Naive thymus-derived CD4-positive, alpha-beta T cell (primary cell): ENCODE results near the gene CLEC12A. TPM values are rescaled to one million over a fixed set of nuclear protein-coding genes. Genes with fewer than 3 reads are reported as not detected.
"Not testable (repeated sequence)": the region's sequence is repeated elsewhere in the genome, so short reads cannot be mapped to it uniquely, and the experiment has no call there.

Experiments used
- ATAC-seq: fragments of 150-1000 bp; cut with Tn5 transposase; 2 replicates; pipeline ENCODE4 v1.10.0; 2021; ENCODE audit warnings: mild to moderate bottlenecking, moderate library complexity
- CTCF ChIA-PET: fragments of 350-600 bp; sonication (Branson Sonifier 250); formaldehyde crosslinking; loops from one replicate; lab custom pipeline; 2021; ENCODE audit warnings: antibody characterized with exemption; lab: Charles Lee
- POLR2A ChIA-PET: fragments of 350-600 bp; sonication (Branson Sonifier 250); formaldehyde crosslinking; loops from one replicate; lab custom pipeline; 2021; ENCODE audit warnings: antibody characterized with exemption, inconsistent platforms; lab: Charles Lee
- DNase-seq, 9 donors: peaks; one replicate each; pipeline versions ENCODE4 v3.0.0 to v3.0.0-alpha.2; 2020 to 2022; ENCODE audit warnings: mixed read lengths in 1 of 9
- H3K27ac ChIP-seq: one replicate; pipeline ENCODE4 v1.7.0; 2013; ENCODE audit warnings: mild to moderate bottlenecking, low read depth, low read length, moderate library complexity
- H3K27me3 ChIP-seq, 2 donors: one replicate each; pipeline ENCODE4 v1.7.0; 2013; ENCODE audit warnings: low read length in 2 of 2, mild to moderate bottlenecking in 2 of 2, moderate library complexity in 2 of 2; ENCODE audit not compliant: control insufficient read depth in 2 of 2, insufficient read depth in 2 of 2
- H3K36me3 ChIP-seq, 3 experiments: 1 replicate in 2 of 3; 2 replicates in 1 of 3; pipeline ENCODE4 v1.7.0; 2013; ENCODE audit warnings: low read length in 3 of 3, mild to moderate bottlenecking in 3 of 3, moderate library complexity in 1 of 3; ENCODE audit not compliant: insufficient read depth in 3 of 3, control insufficient read depth in 2 of 3
- H3K4me1 ChIP-seq, 2 donors: one replicate each; pipeline ENCODE4 v1.7.0; 2013; ENCODE audit warnings: low read length in 2 of 2, mild to moderate bottlenecking in 2 of 2, moderate library complexity in 1 of 2; ENCODE audit not compliant: control insufficient read depth in 2 of 2, insufficient read depth in 2 of 2
- H3K4me3 ChIP-seq: 2 replicates; pipeline ENCODE4 v1.7.0; 2013; ENCODE audit warnings: mild to moderate bottlenecking, low read length
- H3K9me3 ChIP-seq, 3 experiments: 1 replicate in 2 of 3; 2 replicates in 1 of 3; pipeline ENCODE4 v1.7.0; 2013; ENCODE audit warnings: low read length in 3 of 3; ENCODE audit not compliant: control insufficient read depth in 2 of 3
- H3K27ac Mint-ChIP-seq, 9 donors: one replicate each; pipeline ENCODE4 v1.8.0; 2020 to 2022; ENCODE audit warnings: mixed read lengths in 9 of 9, mild to moderate bottlenecking in 8 of 9, moderate library complexity in 5 of 9, inconsistent platforms in 2 of 9
- H3K27me3 Mint-ChIP-seq, 5 donors: one replicate each; pipeline ENCODE4 v1.8.0; 2021 to 2022; ENCODE audit warnings: mixed read lengths in 5 of 5, mild to moderate bottlenecking in 1 of 5
- H3K36me3 Mint-ChIP-seq, 5 donors: one replicate each; pipeline ENCODE4 v1.8.0; 2020 to 2022; ENCODE audit warnings: mixed read lengths in 5 of 5, mild to moderate bottlenecking in 3 of 5, inconsistent platforms in 1 of 5
- H3K4me1 Mint-ChIP-seq, 7 donors: one replicate each; pipeline ENCODE4 v1.8.0; 2020 to 2022; ENCODE audit warnings: mixed read lengths in 7 of 7, mild to moderate bottlenecking in 3 of 7, inconsistent platforms in 1 of 7
- H3K4me3 Mint-ChIP-seq, 10 donors: one replicate each; pipeline ENCODE4 v1.8.0; 2020 to 2022; ENCODE audit warnings: mild to moderate bottlenecking in 10 of 10, mixed read lengths in 10 of 10, moderate library complexity in 6 of 10, inconsistent platforms in 2 of 10
- H3K9me3 Mint-ChIP-seq, 11 donors: one replicate each; pipeline ENCODE4 v1.8.0; 2020 to 2022; ENCODE audit warnings: mixed read lengths in 11 of 11, mild to moderate bottlenecking in 4 of 11, inconsistent platforms in 1 of 11, moderate library complexity in 1 of 11
- intact Hi-C, 2 donors: fragments of 100-400 bp; cut with micrococcal nuclease; formaldehyde crosslinking; loops; one replicate each; pipeline ENCODE4 v1.15.1; 2023
- polyA plus RNA-seq, 2 donors: library from polyadenylated mRNA; unstranded; fragments of 300-500 nt; fragmentation: Illumina TruSeq; gene quantifications; one replicate each; pipeline ENCODE4 v1.2.3, GENCODE V29; 2021
- total RNA-seq, 6 experiments: library from RNA in 5 of 6; stranded (reverse) in 5 of 6; gene quantifications; 1 replicate in 5 of 6; 2 replicates in 1 of 6; pipeline ENCODE4 v1.2.3 and lab custom pipeline; 2021 to 2026

Gene CLEC12A
- total and polyA plus RNA-seq, 7 experiments from 2014 or later = 0.31 to 47.8 (median 3.7) TPM; not detected in 3

GRCh38 chr12:9973949-9974348 is 2.7 kb downstream of the CLEC12A start:
- Histone ChIP-seq H3K27ac (no peak overlapping the region), H3K36me3 (no peaks in the 10 kb centered on the region), H3K4me3 (no peak overlapping the region), H3K4me1 (no peaks in the 10 kb centered on the region), H3K9me3 (no peaks in the 10 kb centered on the region), H3K27me3 (no peaks in the 10 kb centered on the region)
- DNase-seq (no peak), ATAC-seq (no peak)
- no peak overlapping the region for H3K27ac Mint-ChIP-seq
- peaks cover 0 to 46% (median 0%) of the 10 kb centered on the region in 5 donors for H3K27me3 Mint-ChIP-seq
- POLR2A ChIA-PET = no interaction called here
- peaks cover 0 to 2% (median 0%) of the 10 kb centered on the region in 7 donors for H3K4me1 Mint-ChIP-seq
- H3K9me3 Mint-ChIP-seq = peaks cover 2 to 25% (median 10%) of the 10 kb centered on the region in 11 donors
- intact Hi-C loops = no loop called here
- H3K36me3 Mint-ChIP-seq = peaks cover 6 to 12% (median 8%) of the 10 kb centered on the region in 5 donors
- H3K4me3 Mint-ChIP-seq = no peak overlapping the region
- CTCF ChIA-PET = no interaction called here

GRCh38 chr12:9974731-9975130 is 3.5 kb downstream of the CLEC12A start:
- ATAC-seq, H3K4me3 ChIP-seq, intact Hi-C loops, H3K4me3 Mint-ChIP-seq, H3K9me3 ChIP-seq, POLR2A ChIA-PET, H3K4me1 Mint-ChIP-seq, H3K27ac ChIP-seq, CTCF ChIA-PET, DNase-seq, H3K36me3 ChIP-seq, H3K4me1 ChIP-seq, H3K27me3 ChIP-seq, H3K27ac Mint-ChIP-seq: not testable (repeated sequence)
- H3K9me3 Mint-ChIP-seq = peaks cover 2 to 25% (median 10%) of the 10 kb centered on the region in 11 donors
- H3K27me3 Mint-ChIP-seq = peaks cover 0 to 50% (median 0%) of the 10 kb centered on the region in 5 donors
- H3K36me3 Mint-ChIP-seq = peaks cover 6 to 12% (median 8%) of the 10 kb centered on the region in 5 donors

GRCh38 chr12:9975614-9976013 is 4.4 kb downstream of the CLEC12A start:
- Mint-ChIP-seq H3K4me1 (peaks cover 0 to 2% (median 0%) of the 10 kb centered on the region in 7 donors), H3K27me3 (peaks cover 0 to 58% (median 6%) of the 10 kb centered on the region in 5 donors), H3K9me3 (peaks cover 2 to 25% (median 10%) of the 10 kb centered on the region in 11 donors), H3K27ac (no peak overlapping the region), H3K36me3 (peaks cover 6 to 13% (median 8%) of the 10 kb centered on the region in 5 donors), H3K4me3 (no peak overlapping the region)
- ATAC-seq (no peak), DNase-seq (no peak)
- ChIA-PET POLR2A (no interaction called here), CTCF (no interaction called here)
- Histone ChIP-seq H3K27me3 (no peaks in the 10 kb centered on the region), H3K27ac (no peak overlapping the region), H3K9me3 (no peaks in the 10 kb centered on the region), H3K4me3 (no peak overlapping the region), H3K36me3 (no peaks in the 10 kb centered on the region), H3K4me1 (no peaks in the 10 kb centered on the region)
- intact Hi-C loops = no loop called here

- intact Hi-C loops, H3K9me3 ChIP-seq, H3K27ac ChIP-seq, H3K36me3 ChIP-seq, H3K4me3 ChIP-seq, H3K27ac Mint-ChIP-seq, DNase-seq, H3K27me3 ChIP-seq, ATAC-seq, H3K4me1 ChIP-seq, H3K4me3 Mint-ChIP-seq, H3K4me1 Mint-ChIP-seq: not testable (repeated sequence)
- Mint-ChIP-seq H3K9me3 (peaks cover 2 to 25% (median 10%) of the 10 kb centered on the region in 11 donors), H3K36me3 (peaks cover 6 to 13% (median 8%) of the 10 kb centered on the region in 5 donors), H3K27me3 (peaks cover 0 to 61% (median 6%) of the 10 kb centered on the region in 5 donors)
- CTCF ChIA-PET = interaction anchor here (0.7 kb wide), 1 partner anchor 168 kb away, joined by 3 read pairs; no protein-coding TSS in a partner anchor
- POLR2A ChIA-PET = interaction anchor here (0.6 kb wide), 1 partner anchor 1003 kb away, joined by 5 read pairs; no protein-coding TSS in a partner anchor
Observed at GRCh38 chr12:9976626-9977025, 5.4 kb downstream of the CLEC12A start.

- no peak overlapping the region for H3K4me3 ChIP-seq
- Mint-ChIP-seq H3K4me3 (no peak overlapping the region), H3K27me3 (peaks cover 0 to 61% (median 6%) of the 10 kb centered on the region in 5 donors), H3K9me3 (peaks cover 2 to 25% (median 10%) of the 10 kb centered on the region in 11 donors), H3K4me1 (peaks cover 0 to under 1% (median 0%) of the 10 kb centered on the region in 7 donors), H3K36me3 (peaks cover 6 to 13% (median 8%) of the 10 kb centered on the region in 5 donors), H3K27ac (no peak overlapping the region)
- no peaks in the 10 kb centered on the region for H3K36me3 ChIP-seq
- no peaks in the 10 kb centered on the region for H3K4me1 ChIP-seq
- no peak overlapping the region for H3K27ac ChIP-seq
- no peak for DNase-seq
- H3K27me3 ChIP-seq = no peaks in the 10 kb centered on the region
- ChIA-PET POLR2A (interaction anchor here (0.8 kb wide), 1 partner anchor 10 kb away, joined by 3 read pairs; no protein-coding TSS in a partner anchor), CTCF (interaction anchor here (0.7 kb wide), 2 partner anchors 22 to 762 kb away, joined by 3 to 4 read pairs; no protein-coding TSS in a partner anchor)
- H3K9me3 ChIP-seq = no peaks in the 10 kb centered on the region
- intact Hi-C loops = no loop called here
- ATAC-seq = no peak
Observed at GRCh38 chr12:9977916-9978315, 6.7 kb downstream of the CLEC12A start.

GRCh38 chr12:9980126-9980525 is 8.9 kb downstream of the CLEC12A start:
- no peaks in the 10 kb centered on the region for H3K4me1 ChIP-seq
- peaks cover 3 to 11% (median 7%) of the 10 kb centered on the region in 5 donors for H3K36me3 Mint-ChIP-seq
- H3K9me3 Mint-ChIP-seq = peaks cover 2 to 21% (median 8%) of the 10 kb centered on the region in 11 donors

GRCh38 chr12:9991876-9992275 is 20.7 kb downstream of the CLEC12A start:
- no peaks in the 10 kb centered on the region for H3K27me3 ChIP-seq
- Mint-ChIP-seq H3K4me1 (peaks cover 0 to 5% (median 0%) of the 10 kb centered on the region in 7 donors), H3K9me3 (no peaks in the 10 kb centered on the region), H3K4me3 (no peak overlapping the region), H3K36me3 (no peaks in the 10 kb centered on the region), H3K27ac (no peak overlapping the region), H3K27me3 (peaks cover 0 to 64% (median 17%) of the 10 kb centered on the region in 5 donors)
- ChIA-PET POLR2A (no interaction called here), CTCF (no interaction called here)
- ATAC-seq (no peak), DNase-seq (no peak)
- no peaks in the 10 kb centered on the region for H3K4me1 ChIP-seq
- intact Hi-C loops = no loop called here
- no peaks in the 10 kb centered on the region for H3K9me3 ChIP-seq
- H3K27ac ChIP-seq = no peak overlapping the region
- no peak overlapping the region for H3K4me3 ChIP-seq
- no peaks in the 10 kb centered on the region for H3K36me3 ChIP-seq

More at GRCh38 chr12:9980126-9980525, 8.9 kb downstream of the CLEC12A start:
- H3K9me3 ChIP-seq = no peaks in the 10 kb centered on the region
- H3K27me3 ChIP-seq = no peaks in the 10 kb centered on the region
- intact Hi-C loops = no loop called here
- H3K4me3 Mint-ChIP-seq = no peak overlapping the region
- H3K4me3 ChIP-seq = no peak overlapping the region
- DNase-seq (no peak), ATAC-seq (no peak)
- ChIA-PET CTCF (no interaction called here), POLR2A (no interaction called here)
- no peak overlapping the region for H3K27ac Mint-ChIP-seq
- peaks cover 0 to 51% (median 3%) of the 10 kb centered on the region in 5 donors for H3K27me3 Mint-ChIP-seq
- H3K27ac ChIP-seq = no peak overlapping the region
- H3K4me1 Mint-ChIP-seq = no peaks in the 10 kb centered on the region
- H3K36me3 ChIP-seq = no peaks in the 10 kb centered on the region
